ENCODE results near the gene RHBG. TPM values are rescaled to one million over a fixed set of nuclear protein-coding genes. Genes with fewer than 3 reads are reported as not detected.

RHBG gene
- total RNA-seq, 1 experiment from 2014 or later = 0.69 TPM

GRCh38 chr1:156371553-156372264, 2.7 kb downstream of the RHBG start:
- Histone ChIP-seq H3K36me3 (replicated peaks; ENCODE audit: control insufficient read depth, insufficient read depth, low read length) (no peaks in the 10 kb centered on the region), H3K4me3 (ENCODE audit: insufficient read depth, low read depth, low read length) (no peak overlapping the region), H3K27me3 (ENCODE audit: control insufficient read depth, insufficient read depth, low read length) (peaks cover 10% of the 10 kb centered on the region)
- no peak for DNase-seq

- H3K36me3 ChIP-seq (replicated peaks; ENCODE audit: control insufficient read depth, insufficient read depth, low read length) = no peaks in the 10 kb centered on the region
- peaks cover 10% of the 10 kb centered on the region for H3K27me3 ChIP-seq (ENCODE audit: control insufficient read depth, insufficient read depth, low read length)
- H3K4me3 ChIP-seq (ENCODE audit: insufficient read depth, low read depth, low read length) = no peak overlapping the region
- DNase-seq = no peak
Observed at GRCh38 chr1:156372265-156372586, 3.2 kb downstream of the RHBG start.

GRCh38 chr1:156372876-156373275, 3.9 kb downstream of the RHBG start:
- Histone ChIP-seq H3K36me3 (replicated peaks; ENCODE audit: control insufficient read depth, insufficient read depth, low read length) (no peaks in the 10 kb centered on the region), H3K4me3 (ENCODE audit: insufficient read depth, low read depth, low read length) (no peak overlapping the region), H3K27me3 (ENCODE audit: control insufficient read depth, insufficient read depth, low read length) (peaks cover 10% of the 10 kb centered on the region)
- no peak for DNase-seq

GRCh38 chr1:156373546-156373945, 4.5 kb downstream of the RHBG start:
- Histone ChIP-seq H3K27me3 (ENCODE audit: control insufficient read depth, insufficient read depth, low read length) (peaks cover 10% of the 10 kb centered on the region), H3K36me3 (replicated peaks; ENCODE audit: control insufficient read depth, insufficient read depth, low read length) (no peaks in the 10 kb centered on the region), H3K4me3 (ENCODE audit: insufficient read depth, low read depth, low read length) (no peak overlapping the region)
- no peak for DNase-seq

- DNase-seq = peak; percentile 35
- Histone ChIP-seq H3K4me3 (ENCODE audit: insufficient read depth, low read depth, low read length) (no peak overlapping the region), H3K36me3 (replicated peaks; ENCODE audit: control insufficient read depth, insufficient read depth, low read length) (no peaks in the 10 kb centered on the region), H3K27me3 (ENCODE audit: control insufficient read depth, insufficient read depth, low read length) (no peaks in the 10 kb centered on the region; the same call in none of the 2 replicates)
Observed at GRCh38 chr1:156376146-156376545, 7.1 kb downstream of the RHBG start.

- H3K36me3 ChIP-seq (replicated peaks; ENCODE audit: control insufficient read depth, insufficient read depth, low read length) = no peaks in the 10 kb centered on the region
- no peaks in the 10 kb centered on the region; the same call in 1 of the 2 replicates for H3K27me3 ChIP-seq (ENCODE audit: control insufficient read depth, insufficient read depth, low read length)
- H3K4me3 ChIP-seq (ENCODE audit: insufficient read depth, low read depth, low read length) = no peak overlapping the region
- DNase-seq = peak; percentile 46
Observed at GRCh38 chr1:156376958-156377919, 8.2 kb downstream of the RHBG start.

GRCh38 chr1:156378557-156378956, 9.5 kb downstream of the RHBG start:
- no peaks in the 10 kb centered on the region for H3K36me3 ChIP-seq (replicated peaks; ENCODE audit: control insufficient read depth, insufficient read depth, low read length)
- no peaks in the 10 kb centered on the region; the same call in 1 of the 2 replicates for H3K27me3 ChIP-seq (ENCODE audit: control insufficient read depth, insufficient read depth, low read length)
- no peak overlapping the region for H3K4me3 ChIP-seq (ENCODE audit: insufficient read depth, low read depth, low read length)
- DNase-seq = peak; percentile 40

- peak; percentile 76 for DNase-seq
- no peak overlapping the region for H3K4me3 ChIP-seq (ENCODE audit: insufficient read depth, low read depth, low read length)
- no peaks in the 10 kb centered on the region; the same call in 1 of the 2 replicates for H3K27me3 ChIP-seq (ENCODE audit: control insufficient read depth, insufficient read depth, low read length)
- no peaks in the 10 kb centered on the region for H3K36me3 ChIP-seq (replicated peaks; ENCODE audit: control insufficient read depth, insufficient read depth, low read length)
Observed at GRCh38 chr1:156379420-156380165, 10.6 kb downstream of the RHBG start.

GRCh38 chr1:156382561-156382960, 13.6 kb downstream of the RHBG start:
- Histone ChIP-seq H3K4me3 (ENCODE audit: insufficient read depth, low read depth, low read length) (no peak overlapping the region), H3K27me3 (ENCODE audit: control insufficient read depth, insufficient read depth, low read length) (peaks cover 14% of the 10 kb centered on the region), H3K36me3 (replicated peaks; ENCODE audit: control insufficient read depth, insufficient read depth, low read length) (no peaks in the 10 kb centered on the region)
- DNase-seq = no peak

- DNase-seq = peak; percentile 93
- Histone ChIP-seq H3K27me3 (ENCODE audit: control insufficient read depth, insufficient read depth, low read length) (peaks cover 19% of the 10 kb centered on the region), H3K36me3 (replicated peaks; ENCODE audit: control insufficient read depth, insufficient read depth, low read length) (no peaks in the 10 kb centered on the region), H3K4me3 (ENCODE audit: insufficient read depth, low read depth, low read length) (no peak overlapping the region)
Observed at GRCh38 chr1:156383023-156383422, 14.0 kb downstream of the RHBG start.

- peaks cover 28% of the 10 kb centered on the region for H3K27me3 ChIP-seq (ENCODE audit: control insufficient read depth, insufficient read depth, low read length)
- no peak for DNase-seq
- no peak overlapping the region for H3K4me3 ChIP-seq (ENCODE audit: insufficient read depth, low read depth, low read length)
- no peaks in the 10 kb centered on the region for H3K36me3 ChIP-seq (replicated peaks; ENCODE audit: control insufficient read depth, insufficient read depth, low read length)
Observed at GRCh38 chr1:156384007-156384406, 15.0 kb downstream of the RHBG start.

GRCh38 chr1:156384658-156385057, 15.6 kb downstream of the RHBG start:
- H3K36me3 ChIP-seq (replicated peaks; ENCODE audit: control insufficient read depth, insufficient read depth, low read length) = no peaks in the 10 kb centered on the region
- no peak overlapping the region for H3K4me3 ChIP-seq (ENCODE audit: insufficient read depth, low read depth, low read length)
- no peak for DNase-seq
- peaks cover 34% of the 10 kb centered on the region for H3K27me3 ChIP-seq (ENCODE audit: control insufficient read depth, insufficient read depth, low read length)

- peak; percentile 88 for DNase-seq
- Histone ChIP-seq H3K4me3 (ENCODE audit: insufficient read depth, low read depth, low read length) (no peak overlapping the region), H3K27me3 (ENCODE audit: control insufficient read depth, insufficient read depth, low read length) (peaks cover 43% of the 10 kb centered on the region), H3K36me3 (replicated peaks; ENCODE audit: control insufficient read depth, insufficient read depth, low read length) (no peaks in the 10 kb centered on the region)
Observed at GRCh38 chr1:156385534-156386031, 16.6 kb downstream of the RHBG start.

- H3K4me3 ChIP-seq (ENCODE audit: insufficient read depth, low read depth, low read length) = no peak overlapping the region
- H3K27me3 ChIP-seq (ENCODE audit: control insufficient read depth, insufficient read depth, low read length) = peaks cover 48% of the 10 kb centered on the region
- DNase-seq = no peak
- no peaks in the 10 kb centered on the region for H3K36me3 ChIP-seq (replicated peaks; ENCODE audit: control insufficient read depth, insufficient read depth, low read length)
Observed at GRCh38 chr1:156386134-156386901, 17.3 kb downstream of the RHBG start.

Data from H7 (cell line).